Activated CD8-positive, alpha-beta T cell treated with anti-CD3 and anti-CD28 coated beads, Interleukin-2, amount 10 ng/mL, durations not matched to agents 7 days and 5 days (primary cell): ENCODE data around the gene SMNDC1. TPM values are rescaled to one million over a fixed set of nuclear protein-coding genes. Genes with fewer than 3 reads are reported as not detected.
A peak's percentile ranks its signal among the peaks of the same experiment; 100 is the strongest.
"Not testable (repeated sequence)": the region's sequence is repeated elsewhere in the genome, so short reads cannot be mapped to it uniquely, and the experiment has no call there.

Experiments used
- ATAC-seq: fragments of 150-1000 bp; cut with Tn5 transposase; one replicate; pipeline ENCODE4 v1.10.0; 2021; ENCODE audit warnings: moderate library complexity
- CTCF ChIA-PET: fragments of 350-600 bp; sonication (Branson Sonifier 250); formaldehyde crosslinking; loops from one replicate; lab custom pipeline; 2021; ENCODE audit warnings: antibody characterized with exemption; lab: Charles Lee
- POLR2A ChIA-PET: fragments of 350-600 bp; sonication (Branson Sonifier 250); formaldehyde crosslinking; loops from one replicate; lab custom pipeline; 2021; ENCODE audit warnings: antibody characterized with exemption; lab: Charles Lee
- DNase-seq: peaks from one replicate; pipeline ENCODE4 v3.0.0-alpha.2; 2020
- H3K27ac Mint-ChIP-seq: one replicate; pipeline ENCODE4 v1.8.0; 2021; ENCODE audit warnings: mild to moderate bottlenecking, mixed read lengths
- H3K27me3 Mint-ChIP-seq: one replicate; pipeline ENCODE4 v1.8.0; 2021; ENCODE audit warnings: low read depth, mixed read lengths
- H3K36me3 Mint-ChIP-seq: one replicate; pipeline ENCODE4 v1.8.0; 2021; ENCODE audit warnings: low read depth, mixed read lengths
- H3K4me1 Mint-ChIP-seq: one replicate; pipeline ENCODE4 v1.8.0; 2021; ENCODE audit warnings: low read depth, mixed read lengths
- H3K4me3 Mint-ChIP-seq: one replicate; pipeline ENCODE4 v1.8.0; 2021; ENCODE audit warnings: mild to moderate bottlenecking, mixed read lengths
- H3K9me3 Mint-ChIP-seq: one replicate; pipeline ENCODE4 v1.8.0; 2022; ENCODE audit warnings: mixed read lengths; ENCODE audit not compliant: insufficient read depth
- total RNA-seq, 2 experiments: library from RNA; stranded (reverse); gene quantifications; one replicate each; pipeline ENCODE4 v1.2.3, GENCODE V29; 2021

The SMNDC1 gene
- total RNA-seq, 2 experiments from 2014 or later, result 37.5 to 37.8 TPM

DNA sequence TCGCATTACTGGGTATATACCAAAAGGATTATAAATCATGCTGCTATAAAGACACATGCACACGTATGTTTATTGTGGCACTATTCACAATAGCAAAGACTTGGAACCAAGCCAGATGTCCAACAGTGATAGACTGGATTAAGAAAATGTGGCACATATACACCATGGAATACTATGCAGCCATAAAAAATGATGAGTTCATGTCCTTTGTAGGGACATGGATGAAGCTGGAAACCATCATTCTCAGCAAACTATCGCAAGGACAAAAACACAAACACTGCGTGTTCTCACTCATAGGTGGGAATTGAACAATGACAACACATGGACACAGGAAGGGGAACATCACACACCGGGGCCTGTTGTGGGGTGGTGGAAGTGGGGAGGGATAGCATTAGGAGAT, 56.9 kb downstream of the SMNDC1 start:
- POLR2A ChIA-PET, H3K9me3 Mint-ChIP-seq, CTCF ChIA-PET, H3K4me3 Mint-ChIP-seq, DNase-seq, ATAC-seq, H3K27ac Mint-ChIP-seq: not testable (repeated sequence)
- H3K36me3 Mint-ChIP-seq, result peaks cover 14% of the 10 kb centered on the region
- peaks cover 19% of the 10 kb centered on the region for H3K4me1 Mint-ChIP-seq
- H3K27me3 Mint-ChIP-seq, result peaks cover 18% of the 10 kb centered on the region

DNA sequence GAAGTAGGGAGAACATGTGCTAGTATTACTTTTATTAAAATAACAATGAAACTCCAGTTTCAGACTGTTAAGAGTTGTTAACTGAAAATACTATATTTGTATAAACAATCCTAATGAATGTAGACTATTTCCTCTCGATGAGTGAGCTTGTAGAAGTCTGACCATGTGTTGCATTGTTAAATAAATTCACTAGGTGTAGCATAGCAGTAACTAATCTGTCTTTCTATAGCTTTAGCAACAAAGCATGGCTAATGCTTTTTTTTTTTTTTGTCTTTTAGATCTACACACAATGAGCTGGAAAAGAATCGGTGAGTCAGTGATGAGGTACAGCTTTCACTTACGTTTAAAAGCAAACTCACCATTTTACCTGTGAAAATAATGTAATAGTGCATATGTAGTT, 60.2 kb downstream of the SMNDC1 start:
- H3K9me3 Mint-ChIP-seq, result no peaks in the 10 kb centered on the region
- ATAC-seq, result no peak
- ChIA-PET POLR2A (no interaction called here), CTCF (interaction anchor here (1.0 to 1.2 kb wide), 3 partner anchors 14 to 302 kb away, joined by 3 to 5 read pairs (median 3); no protein-coding TSS in a partner anchor)
- DNase-seq, result no peak
- H3K36me3 Mint-ChIP-seq, result peaks cover 14% of the 10 kb centered on the region
- H3K27ac Mint-ChIP-seq, result no peak overlapping the region
- no peak overlapping the region for H3K4me3 Mint-ChIP-seq
- H3K4me1 Mint-ChIP-seq, result peaks cover 16% of the 10 kb centered on the region
- H3K27me3 Mint-ChIP-seq, result peaks cover 21% of the 10 kb centered on the region

DNA sequence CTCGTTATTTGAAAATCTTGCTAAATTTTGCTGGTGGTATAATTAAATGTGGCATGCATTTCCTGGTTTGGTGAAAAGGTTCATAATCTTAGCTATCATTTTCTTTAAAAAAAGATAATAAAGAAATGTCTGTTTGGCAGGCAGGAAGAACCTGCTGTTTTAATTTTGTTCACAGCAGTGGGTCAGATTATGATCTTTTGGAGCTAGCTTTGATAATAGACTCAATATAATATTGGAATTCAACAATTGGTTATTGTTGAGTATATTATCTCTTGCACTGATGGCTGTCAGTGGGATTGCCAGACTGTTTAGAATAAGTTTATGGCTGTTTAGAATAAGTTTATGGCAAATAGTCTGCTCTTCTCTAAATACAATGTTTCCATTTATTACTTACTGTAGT, 62.2 kb downstream of the SMNDC1 start:
- Mint-ChIP-seq H3K27ac (no peak overlapping the region), H3K36me3 (peaks cover 20% of the 10 kb centered on the region), H3K4me3 (no peak overlapping the region), H3K27me3 (peaks cover 23% of the 10 kb centered on the region), H3K4me1 (peaks cover 11% of the 10 kb centered on the region), H3K9me3 (no peaks in the 10 kb centered on the region)
- CTCF ChIA-PET, result interaction anchor here (0.6 to 1.7 kb wide), 7 partner anchors 9 to 36 kb away, joined by 3 to 6 read pairs (median 4); no protein-coding TSS in a partner anchor
- ATAC-seq, result no peak
- DNase-seq, result no peak
- POLR2A ChIA-PET, result no interaction called here

DNA sequence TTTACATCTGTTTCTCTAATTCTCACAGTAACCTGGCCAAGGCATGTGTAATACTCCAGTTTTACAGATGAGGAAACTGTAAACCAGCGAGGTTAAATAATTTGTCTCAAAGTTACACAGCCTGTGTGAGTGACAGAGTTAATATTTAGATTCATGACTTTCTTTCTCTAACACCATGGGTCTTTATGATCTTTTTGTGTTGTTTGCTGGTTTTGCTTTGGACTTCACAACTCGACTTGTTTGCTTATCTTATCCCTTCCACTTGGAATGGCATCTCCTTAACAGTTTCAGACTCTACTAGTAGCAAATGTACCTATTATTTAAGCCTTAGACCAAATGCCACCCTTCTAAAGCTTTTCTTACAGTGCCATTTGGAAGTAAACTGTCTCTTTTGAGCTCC, 62.9 kb downstream of the SMNDC1 start:
- ATAC-seq, result no peak
- H3K4me1 Mint-ChIP-seq, result peaks cover 11% of the 10 kb centered on the region
- DNase-seq, result no peak
- POLR2A ChIA-PET, result no interaction called here
- H3K9me3 Mint-ChIP-seq, result no peaks in the 10 kb centered on the region
- CTCF ChIA-PET, result interaction anchor here (0.6 to 1.7 kb wide), 10 partner anchors 10 to 37 kb away, joined by 3 to 6 read pairs (median 4); no protein-coding TSS in a partner anchor
- H3K4me3 Mint-ChIP-seq, result no peak overlapping the region
- H3K27me3 Mint-ChIP-seq, result peaks cover 21% of the 10 kb centered on the region
- no peak overlapping the region for H3K27ac Mint-ChIP-seq
- H3K36me3 Mint-ChIP-seq, result peaks cover 21% of the 10 kb centered on the region

DNA sequence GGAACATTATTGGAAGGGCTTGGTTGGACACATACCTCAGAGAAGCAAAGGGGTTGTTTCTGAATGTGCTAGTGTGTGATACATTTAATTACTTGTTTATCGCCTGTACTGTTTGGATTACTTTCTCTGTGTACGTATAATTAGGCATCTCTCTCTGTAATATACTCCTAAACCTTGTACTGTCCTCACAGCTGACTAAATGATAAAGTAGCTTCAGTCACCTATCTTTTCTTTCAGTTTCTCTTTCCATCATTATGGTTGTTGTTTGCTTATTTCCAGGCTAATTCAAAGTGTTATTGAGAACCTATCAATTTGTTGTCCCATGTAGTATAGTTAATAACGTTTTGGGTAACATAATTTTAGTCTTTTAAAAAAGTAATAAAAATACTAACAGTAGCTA, 63.3 kb downstream of the SMNDC1 start:
- H3K4me3 Mint-ChIP-seq, result no peak overlapping the region
- ChIA-PET POLR2A (no interaction called here), CTCF (interaction anchor here (0.8 to 1.7 kb wide), 12 partner anchors 8 to 123 kb away, joined by 3 to 6 read pairs (median 4); no protein-coding TSS in a partner anchor)
- H3K36me3 Mint-ChIP-seq, result peaks cover 17% of the 10 kb centered on the region
- H3K4me1 Mint-ChIP-seq, result peaks cover 11% of the 10 kb centered on the region
- ATAC-seq, result peak; percentile 47
- H3K27me3 Mint-ChIP-seq, result peaks cover 19% of the 10 kb centered on the region
- H3K27ac Mint-ChIP-seq, result no peak overlapping the region
- DNase-seq, result no peak
- H3K9me3 Mint-ChIP-seq, result no peaks in the 10 kb centered on the region

Other genes with a start within 250 kb of the SMNDC1 start
- 10 to 100 TPM; 11.3 to 12.3 TPM for gene MXI1, start 97.3 kb downstream of the SMNDC1 start, total RNA-seq
- 10 to 100 TPM; 26.8 to 27.8 TPM for gene DUSP5, start 193.0 kb upstream of the SMNDC1 start, total RNA-seq